ENCODE measurements around the gene AMMECR1.

The AMMECR1 gene

DNA sequence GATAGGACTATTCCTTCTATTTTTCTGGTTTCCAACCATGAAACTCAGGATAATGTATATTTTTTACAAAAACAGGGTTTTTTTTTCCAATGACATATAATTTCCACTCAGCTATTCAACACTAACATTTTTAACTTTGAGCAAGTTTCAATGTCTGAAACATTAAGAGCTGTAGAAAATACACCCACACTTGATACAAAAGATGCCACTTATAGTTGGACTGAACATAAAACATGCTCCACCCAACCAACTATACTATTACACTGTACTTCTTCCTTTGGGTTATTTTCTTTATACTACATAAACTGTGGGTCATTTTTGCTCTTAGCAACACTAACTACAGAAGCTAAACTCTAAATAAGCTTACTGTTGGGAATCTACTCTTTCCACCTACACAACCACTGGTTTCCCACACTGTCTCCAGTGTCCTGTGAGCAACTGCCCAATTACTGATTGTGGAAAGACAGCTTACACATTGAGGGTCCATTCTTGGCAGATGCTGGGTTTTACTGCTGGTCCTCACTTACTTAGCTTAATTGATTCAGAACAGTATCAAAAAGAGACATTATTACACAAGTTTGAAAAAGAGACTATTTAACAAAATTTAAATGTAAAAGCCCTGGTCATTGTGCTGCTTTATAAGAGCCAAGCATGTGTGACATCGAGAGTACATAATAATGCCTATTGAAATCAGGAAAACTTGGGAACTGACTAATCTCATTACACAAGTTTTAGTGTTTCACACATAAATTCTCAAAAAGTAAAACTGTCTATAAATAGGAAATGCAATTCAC, 6.3 kb downstream of the AMMECR1 start:
- H3K36me3 ChIP-seq (ENCODE audit: insufficient read depth, low read length): no peaks in the 10 kb centered on the region
- no peaks in the 10 kb centered on the region for H3K27me3 ChIP-seq (ENCODE audit: insufficient read depth, low read length)

GRCh38 chrX:110310896-110311295, 7.0 kb downstream of the AMMECR1 start:
- peaks cover 79% of the 10 kb centered on the region for H3K79me2 ChIP-seq (ENCODE audit: control insufficient read depth, insufficient read depth, low read length, unreplicated experiment)
- no peaks in the 10 kb centered on the region for H3K36me3 ChIP-seq (ENCODE audit: insufficient read depth, low read length)
- peaks cover 22% of the 10 kb centered on the region for H3K4me1 ChIP-seq (ENCODE audit: control insufficient read depth, insufficient read depth, low read length, unreplicated experiment)
- no peak overlapping the region for H3K4me3 ChIP-seq (ENCODE audit: low read depth, low read length)
- H2AFZ ChIP-seq (ENCODE audit: low read length, unreplicated experiment): no peak overlapping the region
- H3K27ac ChIP-seq (ENCODE audit: low read depth, low read length): no peak overlapping the region
- H3K27me3 ChIP-seq (ENCODE audit: insufficient read depth, low read length): no peaks in the 10 kb centered on the region

More for the DNA sequence above, 6.3 kb downstream of the AMMECR1 start:
- H3K4me1 ChIP-seq (ENCODE audit: control insufficient read depth, insufficient read depth, low read length, unreplicated experiment): peaks cover 22% of the 10 kb centered on the region
- no peak overlapping the region for H3K27ac ChIP-seq (ENCODE audit: low read depth, low read length)
- no peak overlapping the region for H3K4me3 ChIP-seq (ENCODE audit: low read depth, low read length)
- no peak overlapping the region for H2AFZ ChIP-seq (ENCODE audit: low read length, unreplicated experiment)
- peaks cover 87% of the 10 kb centered on the region for H3K79me2 ChIP-seq (ENCODE audit: control insufficient read depth, insufficient read depth, low read length, unreplicated experiment)

DNA sequence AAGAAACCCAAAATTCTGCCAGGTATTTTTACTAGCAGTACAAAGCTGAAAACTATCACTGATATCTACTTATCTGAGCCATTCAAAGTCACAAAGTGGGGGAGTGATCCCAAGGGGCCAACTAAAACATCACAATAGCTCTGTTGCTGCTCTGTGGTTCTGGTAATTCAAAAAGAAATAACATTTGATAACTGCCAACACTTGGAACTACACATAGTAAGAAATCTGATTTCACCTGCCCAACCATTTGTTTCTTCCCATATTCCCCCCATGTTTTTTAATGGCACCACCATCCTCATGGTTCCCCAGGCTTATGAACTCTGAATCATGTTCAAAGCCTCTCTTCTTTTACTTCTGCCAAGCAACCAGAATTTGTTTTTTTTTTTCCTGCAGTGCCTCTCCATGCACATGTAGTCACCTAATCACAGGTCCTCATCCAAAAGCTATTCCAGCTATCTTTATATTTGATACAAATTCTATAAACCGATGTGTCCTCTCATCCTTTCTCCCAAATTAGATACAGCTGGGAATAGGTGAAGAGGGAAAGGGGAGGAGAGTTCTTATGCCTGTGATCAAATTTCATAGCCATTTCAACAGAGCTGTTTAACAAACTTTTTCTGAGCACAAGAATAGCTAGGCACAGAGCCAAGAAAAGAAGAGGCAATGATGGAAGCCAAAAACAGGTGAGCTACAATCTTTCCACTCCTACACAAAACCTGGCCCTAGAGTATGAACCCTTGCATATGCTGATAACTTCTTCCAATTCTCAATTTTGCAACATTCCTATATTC, 7.7 kb downstream of the AMMECR1 start:
- Histone ChIP-seq H3K27ac (ENCODE audit: low read depth, low read length) (no peak overlapping the region), H3K79me2 (ENCODE audit: control insufficient read depth, insufficient read depth, low read length, unreplicated experiment) (peaks cover 75% of the 10 kb centered on the region), H3K27me3 (ENCODE audit: insufficient read depth, low read length) (no peaks in the 10 kb centered on the region), H3K4me3 (ENCODE audit: low read depth, low read length) (no peak overlapping the region), H3K36me3 (ENCODE audit: insufficient read depth, low read length) (no peaks in the 10 kb centered on the region), H2AFZ (ENCODE audit: low read length, unreplicated experiment) (no peak overlapping the region), H3K4me1 (ENCODE audit: control insufficient read depth, insufficient read depth, low read length, unreplicated experiment) (peaks cover 22% of the 10 kb centered on the region)

DNA sequence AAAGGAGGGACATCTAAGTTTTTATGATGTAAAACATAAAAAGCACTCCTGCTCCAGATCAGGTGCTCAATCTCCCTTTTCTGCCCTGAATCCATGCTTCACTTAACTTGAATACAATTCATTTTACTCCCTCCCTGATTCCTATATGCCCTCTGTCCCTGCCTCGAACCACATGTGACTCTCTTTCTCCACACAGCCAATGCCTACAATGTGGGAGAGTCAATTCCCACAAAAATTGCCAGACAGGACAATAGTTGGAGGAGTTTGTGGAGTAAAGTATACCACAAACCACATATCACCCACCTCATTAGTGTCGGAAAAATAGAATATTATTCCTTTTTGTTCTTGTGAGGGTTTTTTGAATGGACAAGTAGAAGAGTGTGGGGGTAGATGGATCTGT, 9.7 kb downstream of the AMMECR1 start:
- no peak overlapping the region for H3K4me3 ChIP-seq (ENCODE audit: low read depth, low read length)
- no peaks in the 10 kb centered on the region for H3K27me3 ChIP-seq (ENCODE audit: insufficient read depth, low read length)
- H3K4me1 ChIP-seq (ENCODE audit: control insufficient read depth, insufficient read depth, low read length, unreplicated experiment): peaks cover 13% of the 10 kb centered on the region
- H3K36me3 ChIP-seq (ENCODE audit: insufficient read depth, low read length): no peaks in the 10 kb centered on the region
- no peak overlapping the region for H3K27ac ChIP-seq (ENCODE audit: low read depth, low read length)
- H3K79me2 ChIP-seq (ENCODE audit: control insufficient read depth, insufficient read depth, low read length, unreplicated experiment): peaks cover 66% of the 10 kb centered on the region
- H2AFZ ChIP-seq (ENCODE audit: low read length, unreplicated experiment): no peak overlapping the region

- Histone ChIP-seq H3K27ac (ENCODE audit: low read depth, low read length) (no peak overlapping the region), H3K36me3 (ENCODE audit: insufficient read depth, low read length) (no peaks in the 10 kb centered on the region), H3K79me2 (ENCODE audit: control insufficient read depth, insufficient read depth, low read length, unreplicated experiment) (peaks cover 49% of the 10 kb centered on the region), H3K27me3 (ENCODE audit: insufficient read depth, low read length) (no peaks in the 10 kb centered on the region), H3K4me3 (ENCODE audit: low read depth, low read length) (no peak overlapping the region), H3K4me1 (ENCODE audit: control insufficient read depth, insufficient read depth, low read length, unreplicated experiment) (no peaks in the 10 kb centered on the region), H2AFZ (ENCODE audit: low read length, unreplicated experiment) (no peak overlapping the region)
Observed at GRCh38 chrX:110304884-110305283, 13.0 kb downstream of the AMMECR1 start.

- Histone ChIP-seq H2AFZ (ENCODE audit: low read length, unreplicated experiment) (no peak overlapping the region), H3K4me1 (ENCODE audit: control insufficient read depth, insufficient read depth, low read length, unreplicated experiment) (no peaks in the 10 kb centered on the region), H3K36me3 (ENCODE audit: insufficient read depth, low read length) (no peaks in the 10 kb centered on the region), H3K79me2 (ENCODE audit: control insufficient read depth, insufficient read depth, low read length, unreplicated experiment) (peaks cover 44% of the 10 kb centered on the region), H3K4me3 (ENCODE audit: low read depth, low read length) (no peak overlapping the region), H3K27me3 (ENCODE audit: insufficient read depth, low read length) (no peaks in the 10 kb centered on the region), H3K27ac (ENCODE audit: low read depth, low read length) (no peak overlapping the region)
Observed at GRCh38 chrX:110304371-110304770, 13.5 kb downstream of the AMMECR1 start.

DNA sequence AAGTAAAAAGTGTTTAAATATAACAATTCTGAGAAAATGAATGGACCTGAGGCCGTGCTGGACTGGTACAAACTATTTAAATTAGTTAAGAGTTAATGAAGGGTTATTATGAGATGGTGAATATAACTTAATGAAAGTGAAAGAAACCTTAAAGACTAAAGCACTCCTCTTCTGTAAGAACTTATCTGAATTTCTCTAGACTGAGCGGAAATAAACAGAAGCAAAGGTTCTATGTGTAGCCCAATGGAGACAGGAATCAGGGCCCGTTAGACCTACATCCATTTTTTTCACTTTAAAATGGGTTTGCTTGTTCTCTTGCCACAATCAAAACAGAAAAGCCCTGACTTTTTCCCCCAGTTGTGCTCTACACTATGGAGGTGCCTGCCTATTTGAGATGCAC, 14.9 kb downstream of the AMMECR1 start:
- peaks cover 31% of the 10 kb centered on the region for H3K79me2 ChIP-seq (ENCODE audit: control insufficient read depth, insufficient read depth, low read length, unreplicated experiment)
- H3K4me1 ChIP-seq (ENCODE audit: control insufficient read depth, insufficient read depth, low read length, unreplicated experiment): no peaks in the 10 kb centered on the region
- H3K36me3 ChIP-seq (ENCODE audit: insufficient read depth, low read length): no peaks in the 10 kb centered on the region
- H2AFZ ChIP-seq (ENCODE audit: low read length, unreplicated experiment): no peak overlapping the region
- H3K27ac ChIP-seq (ENCODE audit: low read depth, low read length): no peak overlapping the region
- no peak overlapping the region for H3K4me3 ChIP-seq (ENCODE audit: low read depth, low read length)
- no peaks in the 10 kb centered on the region for H3K27me3 ChIP-seq (ENCODE audit: insufficient read depth, low read length)

GRCh38 chrX:110301194-110301593, 16.7 kb downstream of the AMMECR1 start:
- H3K27ac ChIP-seq (ENCODE audit: low read depth, low read length): no peak overlapping the region
- H3K4me1 ChIP-seq (ENCODE audit: control insufficient read depth, insufficient read depth, low read length, unreplicated experiment): no peaks in the 10 kb centered on the region
- no peak overlapping the region for H2AFZ ChIP-seq (ENCODE audit: low read length, unreplicated experiment)
- H3K36me3 ChIP-seq (ENCODE audit: insufficient read depth, low read length): no peaks in the 10 kb centered on the region
- peaks cover 27% of the 10 kb centered on the region for H3K79me2 ChIP-seq (ENCODE audit: control insufficient read depth, insufficient read depth, low read length, unreplicated experiment)
- no peak overlapping the region for H3K4me3 ChIP-seq (ENCODE audit: low read depth, low read length)
- no peaks in the 10 kb centered on the region for H3K27me3 ChIP-seq (ENCODE audit: insufficient read depth, low read length)

DNA sequence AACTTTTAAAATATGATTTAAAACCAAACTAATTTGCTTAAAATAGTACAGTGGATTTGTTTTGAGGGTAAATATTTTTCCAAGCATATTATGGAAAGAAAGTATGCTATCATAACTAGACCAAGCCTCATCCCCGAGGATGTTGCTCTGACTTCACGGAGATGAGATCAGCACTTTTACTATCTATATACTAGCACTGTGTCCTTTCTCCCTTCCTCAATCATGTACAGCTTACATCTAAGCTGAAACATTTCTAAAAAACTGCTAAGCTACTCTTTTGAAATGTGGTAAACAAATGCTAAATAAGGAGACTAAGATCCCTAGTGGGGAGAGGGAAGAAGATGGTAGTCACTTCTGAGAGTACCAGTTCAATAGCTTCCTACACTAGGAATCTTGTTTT, 23.8 kb downstream of the AMMECR1 start:
- Histone ChIP-seq H3K36me3 (ENCODE audit: insufficient read depth, low read length) (no peaks in the 10 kb centered on the region), H3K4me1 (ENCODE audit: control insufficient read depth, insufficient read depth, low read length, unreplicated experiment) (peaks cover 6% of the 10 kb centered on the region), H3K27me3 (ENCODE audit: insufficient read depth, low read length) (no peaks in the 10 kb centered on the region), H3K27ac (ENCODE audit: low read depth, low read length) (no peak overlapping the region), H2AFZ (ENCODE audit: low read length, unreplicated experiment) (no peak overlapping the region), H3K4me3 (ENCODE audit: low read depth, low read length) (no peak overlapping the region), H3K79me2 (ENCODE audit: control insufficient read depth, insufficient read depth, low read length, unreplicated experiment) (peaks cover 12% of the 10 kb centered on the region)

GRCh38 chrX:110293658-110294057, 24.2 kb downstream of the AMMECR1 start:
- peaks cover 7% of the 10 kb centered on the region for H3K4me1 ChIP-seq (ENCODE audit: control insufficient read depth, insufficient read depth, low read length, unreplicated experiment)
- no peak overlapping the region for H3K27ac ChIP-seq (ENCODE audit: low read depth, low read length)
- peaks cover 13% of the 10 kb centered on the region for H3K79me2 ChIP-seq (ENCODE audit: control insufficient read depth, insufficient read depth, low read length, unreplicated experiment)
- H3K36me3 ChIP-seq (ENCODE audit: insufficient read depth, low read length): no peaks in the 10 kb centered on the region
- H3K27me3 ChIP-seq (ENCODE audit: insufficient read depth, low read length): no peaks in the 10 kb centered on the region
- no peak overlapping the region for H2AFZ ChIP-seq (ENCODE audit: low read length, unreplicated experiment)
- H3K4me3 ChIP-seq (ENCODE audit: low read depth, low read length): no peak overlapping the region

GRCh38 chrX:110287605-110288004, 30.3 kb downstream of the AMMECR1 start:
- Histone ChIP-seq H3K4me3 (ENCODE audit: low read depth, low read length) (peak overlapping the region; percentile 8; the same call in 1 of the 2 replicates), H3K79me2 (ENCODE audit: control insufficient read depth, insufficient read depth, low read length, unreplicated experiment) (peaks cover 32% of the 10 kb centered on the region), H3K27me3 (ENCODE audit: insufficient read depth, low read length) (no peaks in the 10 kb centered on the region), H3K4me1 (ENCODE audit: control insufficient read depth, insufficient read depth, low read length, unreplicated experiment) (peaks cover 54% of the 10 kb centered on the region), H3K36me3 (ENCODE audit: insufficient read depth, low read length) (no peaks in the 10 kb centered on the region), H3K27ac (ENCODE audit: low read depth, low read length) (peak overlapping the region; percentile 89), H2AFZ (ENCODE audit: low read length, unreplicated experiment) (no peak overlapping the region)

Measured in ACC112 (cell line).